KOPT-K1 (cell line): ENCODE measurements around the gene CCN5.

Experiments
- H3K27ac ChIP-seq: fragments of 200-600 bp; sonication (generic); 2 replicates; pipeline ENCODE4 v1.5.1; 2016; ENCODE audit warnings: antibody characterized with exemption, mild to moderate bottlenecking, low read depth, low read length; ENCODE audit not compliant: poor library complexity, severe bottlenecking
- H3K36me3 ChIP-seq: fragments of 200-600 bp; sonication (generic); 2 replicates; pipeline ENCODE4 v1.5.1; 2017; ENCODE audit warnings: antibody characterized with exemption, mild to moderate bottlenecking, low read length, moderate library complexity; ENCODE audit not compliant: insufficient read depth
- H3K9me3 ChIP-seq: fragments of 200-600 bp; sonication (generic); 2 replicates; pipeline ENCODE4 v1.5.1; 2017; ENCODE audit warnings: antibody characterized with exemption, low read length, mild to moderate bottlenecking; ENCODE audit not compliant: insufficient read depth, poor library complexity, severe bottlenecking

CCN5 gene

GRCh38 chr20:44733341-44734069, 18.3 kb downstream of the CCN5 start:
- H3K27ac ChIP-seq = no peak overlapping the region
- H3K36me3 ChIP-seq = no peaks in the 10 kb centered on the region
- peaks cover 10% of the 10 kb centered on the region for H3K9me3 ChIP-seq

- Histone ChIP-seq H3K9me3 (peaks cover 10% of the 10 kb centered on the region), H3K27ac (no peak overlapping the region), H3K36me3 (no peaks in the 10 kb centered on the region)
These were observed 19.8 kb downstream of the CCN5 start for GRCh38 chr20:44734938-44735337.

DNA sequence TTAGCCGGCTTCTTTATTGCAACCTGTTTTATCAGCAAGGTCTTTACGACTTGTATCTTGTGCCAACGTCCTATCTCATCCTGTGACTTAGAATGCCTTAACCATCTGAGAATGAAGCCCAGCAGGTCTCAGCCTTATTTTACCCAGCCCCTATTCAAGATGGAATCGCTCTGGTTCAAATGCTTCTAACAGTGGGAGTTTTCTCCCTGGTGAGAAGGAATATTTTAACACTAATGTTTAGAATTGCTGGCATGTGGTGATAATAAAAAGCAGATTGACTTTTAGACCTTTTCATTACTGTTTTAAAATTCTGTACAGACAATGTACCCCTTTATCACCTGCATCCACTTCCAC, 20.6 kb downstream of the CCN5 start:
- H3K27ac ChIP-seq = no peak overlapping the region
- peaks cover 10% of the 10 kb centered on the region for H3K9me3 ChIP-seq
- no peaks in the 10 kb centered on the region for H3K36me3 ChIP-seq

DNA sequence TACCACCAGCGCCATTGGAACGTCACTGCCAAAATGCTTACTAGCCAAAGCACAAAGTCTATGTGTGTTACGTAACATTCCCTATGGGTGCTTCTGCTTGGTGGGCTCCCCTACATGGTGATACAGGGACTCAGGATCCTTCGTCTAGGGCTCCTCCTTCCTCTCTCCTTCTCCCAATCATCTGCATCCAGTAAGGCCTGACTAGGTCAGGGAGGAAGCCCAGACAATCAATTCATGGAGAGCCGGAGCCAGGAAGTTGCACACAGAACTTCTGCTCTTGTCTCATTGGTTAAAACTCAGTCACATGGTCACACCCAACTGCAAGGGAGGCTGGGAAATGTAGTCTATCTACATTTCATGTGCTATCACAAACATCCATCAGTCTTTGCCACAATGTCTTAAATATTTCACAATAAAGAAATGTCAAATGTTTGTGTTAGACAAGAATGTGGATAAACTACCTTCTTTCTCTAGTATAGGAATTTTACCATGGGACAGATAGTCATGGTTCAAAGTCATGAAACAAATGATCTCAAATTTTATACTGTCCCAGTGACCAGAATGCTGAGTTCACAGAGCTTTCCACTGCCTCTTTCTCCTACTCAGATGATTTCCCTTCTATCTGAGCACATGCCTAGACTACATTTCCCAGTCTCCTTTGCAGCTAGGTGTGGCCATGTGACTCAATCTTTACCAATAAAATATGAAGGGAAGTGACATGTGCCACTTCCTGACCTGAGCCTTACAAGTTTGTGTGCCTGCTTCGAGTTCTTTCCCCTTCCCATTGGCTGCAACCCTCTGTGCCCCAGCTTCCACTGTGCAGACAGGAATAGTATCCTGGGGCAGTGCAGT, 21.2 kb downstream of the CCN5 start:
- H3K9me3 ChIP-seq = peaks cover 10% of the 10 kb centered on the region
- no peak overlapping the region for H3K27ac ChIP-seq
- no peaks in the 10 kb centered on the region for H3K36me3 ChIP-seq

DNA sequence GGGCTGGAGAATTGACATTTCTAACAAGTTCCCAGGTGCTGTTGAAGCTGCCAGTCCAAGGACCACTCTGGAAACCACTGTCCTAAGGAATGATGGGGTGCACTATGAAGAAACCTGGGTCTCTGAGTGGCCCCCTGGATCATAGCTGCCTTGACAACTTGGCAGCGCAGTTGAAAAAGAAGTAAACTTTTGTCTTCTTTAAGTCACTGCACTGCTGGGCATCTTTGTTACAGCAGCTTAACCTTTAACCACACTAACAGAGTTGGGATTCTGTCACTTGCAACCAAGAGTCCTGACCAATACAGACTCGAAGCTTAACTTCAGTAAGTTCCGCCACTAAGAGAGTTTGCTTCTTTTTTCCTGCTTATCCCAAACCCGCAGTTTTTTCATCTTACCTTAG, 21.9 kb downstream of the CCN5 start:
- H3K27ac ChIP-seq = no peak overlapping the region
- no peaks in the 10 kb centered on the region for H3K36me3 ChIP-seq
- peaks cover 10% of the 10 kb centered on the region for H3K9me3 ChIP-seq

DNA sequence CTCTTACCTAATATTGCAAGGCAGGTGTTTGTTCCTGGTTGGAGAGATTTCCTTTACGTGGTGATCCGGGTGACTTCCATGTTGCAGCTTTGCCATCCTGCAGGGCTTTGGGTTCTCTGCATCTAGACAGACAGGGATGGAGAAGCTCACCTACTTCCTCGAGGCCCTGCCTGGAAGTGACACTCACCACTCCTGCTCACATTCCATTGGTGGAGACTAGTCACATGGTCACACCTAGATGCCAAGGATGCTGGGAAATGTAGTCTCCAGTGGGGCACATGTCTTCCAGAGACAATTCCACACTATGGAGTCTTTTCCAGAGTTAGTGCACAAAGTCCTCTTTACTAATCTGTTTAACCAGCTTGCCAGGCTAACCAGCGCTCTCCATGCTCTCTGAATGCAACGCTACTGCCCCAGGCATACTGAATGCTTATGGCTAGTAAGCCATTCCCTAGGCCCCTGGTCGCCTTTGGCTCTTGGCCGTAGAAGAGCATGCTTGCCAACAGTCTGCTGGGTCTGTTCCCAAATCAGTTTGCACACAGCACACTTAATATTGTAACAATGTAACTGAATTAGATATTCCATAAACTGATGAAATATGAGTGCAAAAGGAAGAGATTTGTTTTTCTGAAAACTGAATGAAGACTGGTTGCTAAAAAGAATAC, 23.8 kb downstream of the CCN5 start:
- Histone ChIP-seq H3K9me3 (peaks cover 10% of the 10 kb centered on the region), H3K27ac (no peak overlapping the region)

GRCh38 chr20:44739942-44740341, 24.8 kb downstream of the CCN5 start:
- Histone ChIP-seq H3K27ac (no peak overlapping the region), H3K36me3 (no peaks in the 10 kb centered on the region), H3K9me3 (peaks cover 10% of the 10 kb centered on the region)

More for the DNA sequence above, 23.8 kb downstream of the CCN5 start:
- H3K36me3 ChIP-seq = no peaks in the 10 kb centered on the region

GRCh38 chr20:44742304-44743079, 27.3 kb downstream of the CCN5 start:
- Histone ChIP-seq H3K9me3 (no peaks in the 10 kb centered on the region), H3K36me3 (no peaks in the 10 kb centered on the region), H3K27ac (no peak overlapping the region)

DNA sequence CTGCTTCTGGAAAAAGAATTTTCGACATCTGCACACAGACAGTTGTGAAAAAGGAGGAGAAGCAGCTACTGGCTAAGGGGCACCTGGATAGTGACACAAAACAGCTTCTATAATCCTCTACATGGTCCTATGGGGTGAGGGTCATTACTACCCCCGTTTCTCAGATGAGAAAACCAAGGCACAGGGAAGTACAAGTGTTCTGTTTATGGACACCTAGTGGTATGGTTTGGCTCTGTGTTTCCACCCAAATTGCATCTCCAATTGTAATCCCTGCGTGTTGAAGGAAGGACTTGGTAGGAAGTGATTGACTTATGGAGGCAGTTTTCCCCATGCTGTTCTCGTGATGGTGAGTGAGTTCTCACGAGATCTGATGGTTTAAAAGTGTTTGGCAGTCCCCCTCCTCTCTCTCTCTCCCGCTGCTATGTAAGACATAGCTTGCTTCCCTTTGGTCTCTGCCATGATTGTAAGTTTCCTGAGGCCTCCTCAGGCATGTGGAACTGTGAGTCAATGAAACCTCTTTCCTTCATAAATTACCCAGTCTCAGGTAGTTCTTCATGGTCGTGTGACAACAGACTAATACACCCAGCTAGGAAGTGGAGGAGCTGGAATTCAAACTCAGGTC, 28.0 kb downstream of the CCN5 start:
- Histone ChIP-seq H3K9me3 (no peaks in the 10 kb centered on the region), H3K36me3 (no peaks in the 10 kb centered on the region), H3K27ac (no peak overlapping the region)

- H3K36me3 ChIP-seq = no peaks in the 10 kb centered on the region
- H3K9me3 ChIP-seq = no peaks in the 10 kb centered on the region
- H3K27ac ChIP-seq = no peak overlapping the region
These were observed 28.9 kb downstream of the CCN5 start for GRCh38 chr20:44743916-44744655.

DNA sequence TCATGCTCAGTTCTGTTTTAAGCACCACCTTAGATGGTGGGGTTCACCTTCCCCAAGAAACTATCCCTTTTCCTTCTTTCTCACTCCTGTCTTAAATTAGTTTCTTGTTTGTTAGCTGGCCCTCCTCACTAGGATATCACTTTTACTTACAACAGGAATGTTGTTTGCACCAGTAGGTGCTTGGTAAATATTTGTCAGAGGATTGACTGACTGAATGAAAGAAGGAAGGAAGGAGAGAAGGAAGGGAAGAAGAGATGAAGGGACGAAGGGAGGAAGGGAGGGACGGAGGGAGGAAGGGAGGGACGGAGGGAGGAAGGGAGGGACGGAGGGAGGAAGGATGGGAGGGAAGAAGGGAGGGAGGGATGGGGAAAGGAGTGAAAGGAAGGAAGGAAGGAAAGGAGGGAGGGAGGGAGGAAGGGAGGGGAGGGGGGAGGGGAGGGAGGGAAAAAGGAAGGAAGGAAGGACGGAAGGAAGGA, 30.0 kb downstream of the CCN5 start:
- Histone ChIP-seq H3K36me3 (no peaks in the 10 kb centered on the region), H3K9me3 (no peaks in the 10 kb centered on the region), H3K27ac (no peak overlapping the region)

GRCh38 chr20:44745598-44746366, 30.6 kb downstream of the CCN5 start, which contains the start of gene KCNK15:
Gene KCNK15 (plus strand): TSS chr20:44745865. CDS start chr20:44745911, 46 bp downstream.
- no peak within 1 kb of the TSS for H3K27ac ChIP-seq
- no peaks in the 10 kb centered on the region for H3K36me3 ChIP-seq
- no peaks in the 10 kb centered on the region for H3K9me3 ChIP-seq
